Duodenal mucosa (tissue), 2 donors: ENCODE data around the gene BHLHE40.

ENCODE experiments used
- H3K27ac ChIP-seq: one replicate; pipeline ENCODE4 v1.7.0; 2013; ENCODE audit warnings: low read depth, low read length
- H3K27me3 ChIP-seq, 2 donors: one replicate each; pipeline ENCODE4 v1.7.0; 2013; ENCODE audit warnings: low read length in 2 of 2, control low read depth in 1 of 2; ENCODE audit not compliant: insufficient read depth in 2 of 2, control insufficient read depth in 1 of 2
- H3K36me3 ChIP-seq, 2 donors: one replicate each; pipeline ENCODE4 v1.7.0; 2013; ENCODE audit warnings: low read length in 2 of 2, control low read depth in 1 of 2; ENCODE audit not compliant: insufficient read depth in 2 of 2, control insufficient read depth in 1 of 2
- H3K4me1 ChIP-seq, 2 donors: one replicate each; pipeline ENCODE4 v1.7.0; 2013; ENCODE audit warnings: low read length in 2 of 2, control low read depth in 1 of 2; ENCODE audit not compliant: insufficient read depth in 2 of 2, control insufficient read depth in 1 of 2
- H3K4me3 ChIP-seq, 2 donors: one replicate each; pipeline ENCODE4 v1.7.0; 2013; ENCODE audit warnings: low read length in 2 of 2, low read depth in 1 of 2
- H3K9ac ChIP-seq, 2 donors: one replicate each; pipeline ENCODE4 v1.7.0; 2013; ENCODE audit warnings: low read length in 2 of 2, low read depth in 1 of 2
- H3K9me3 ChIP-seq, 2 donors: one replicate each; pipeline ENCODE4 v1.7.0; 2013; ENCODE audit warnings: low read length in 2 of 2, control low read depth in 1 of 2; ENCODE audit not compliant: control insufficient read depth in 1 of 2

BHLHE40 gene

DNA sequence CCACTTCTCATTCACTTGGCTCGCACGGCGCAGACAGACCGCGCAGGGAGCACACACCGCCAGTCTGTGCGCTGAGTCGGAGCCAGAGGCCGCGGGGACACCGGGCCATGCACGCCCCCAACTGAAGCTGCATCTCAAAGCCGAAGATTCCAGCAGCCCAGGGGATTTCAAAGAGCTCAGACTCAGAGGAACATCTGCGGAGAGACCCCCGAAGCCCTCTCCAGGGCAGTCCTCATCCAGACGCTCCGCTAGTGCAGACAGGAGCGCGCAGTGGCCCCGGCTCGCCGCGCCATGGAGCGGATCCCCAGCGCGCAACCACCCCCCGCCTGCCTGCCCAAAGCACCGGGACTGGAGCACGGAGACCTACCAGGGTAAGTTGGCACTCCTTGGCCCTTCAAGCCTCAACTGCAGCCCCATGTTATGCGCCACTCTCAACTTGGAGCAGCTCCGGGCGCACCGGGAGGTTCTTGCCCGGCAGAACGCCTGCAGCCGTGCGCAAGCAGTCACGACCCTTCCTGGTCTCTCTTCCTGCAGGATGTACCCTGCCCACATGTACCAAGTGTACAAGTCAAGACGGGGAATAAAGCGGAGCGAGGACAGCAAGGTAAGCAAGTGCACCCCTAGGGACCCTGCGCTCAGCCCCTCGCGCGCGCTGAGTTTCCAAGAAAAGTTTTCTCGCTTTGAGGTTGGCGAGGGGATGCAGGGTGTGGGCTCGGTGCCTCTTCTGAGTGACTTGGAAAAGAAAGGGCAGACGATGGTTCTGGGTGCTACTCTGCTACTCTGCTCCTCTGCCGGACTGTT, at the start of gene BHLHE40:
TSS of gene BHLHE40 (plus strand) at position 10 of the 801 bp plus-strand sequence. CDS start at position 292, 282 bp downstream.
- H3K4me1 ChIP-seq, result peaks cover 47 to 48% of the 10 kb centered on the region in 2 donors
- no peaks in the 10 kb centered on the region for H3K27me3 ChIP-seq
- peak within 1 kb of the TSS; percentile 92 to 100 for H3K9ac ChIP-seq
- H3K4me3 ChIP-seq, result peak within 1 kb of the TSS; percentile 85 to 99
- peaks cover 25% of the 10 kb centered on the region in 2 donors for H3K36me3 ChIP-seq
- H3K9me3 ChIP-seq, result no peaks in the 10 kb centered on the region
- H3K27ac ChIP-seq, result peak within 1 kb of the TSS; percentile 99

DNA sequence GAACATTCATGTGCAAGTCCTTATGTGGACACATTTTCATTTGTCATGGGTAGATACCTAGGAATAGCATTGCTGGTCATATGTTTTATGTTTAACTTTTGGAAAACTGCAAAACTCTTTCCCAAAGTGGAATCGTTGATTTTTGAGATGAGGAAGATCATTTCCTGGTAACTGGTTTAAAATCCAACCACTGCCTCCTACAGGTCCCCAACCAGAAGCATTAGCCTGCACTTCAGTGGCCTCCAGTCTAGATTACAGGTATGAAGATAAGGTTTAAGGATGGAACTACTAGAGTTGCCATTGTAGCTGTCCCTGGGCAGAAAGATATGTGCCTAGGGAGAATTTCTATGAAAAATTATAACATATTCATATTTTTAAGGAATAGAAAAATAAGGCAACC, 48.7 kb upstream of the BHLHE40 start:
- Histone ChIP-seq H3K4me3 (no peak overlapping the region), H3K36me3 (no peaks in the 10 kb centered on the region), H3K9ac (no peak overlapping the region), H3K4me1 (no peaks in the 10 kb centered on the region), H3K9me3 (no peaks in the 10 kb centered on the region), H3K27ac (no peak overlapping the region), H3K27me3 (no peaks in the 10 kb centered on the region)

DNA sequence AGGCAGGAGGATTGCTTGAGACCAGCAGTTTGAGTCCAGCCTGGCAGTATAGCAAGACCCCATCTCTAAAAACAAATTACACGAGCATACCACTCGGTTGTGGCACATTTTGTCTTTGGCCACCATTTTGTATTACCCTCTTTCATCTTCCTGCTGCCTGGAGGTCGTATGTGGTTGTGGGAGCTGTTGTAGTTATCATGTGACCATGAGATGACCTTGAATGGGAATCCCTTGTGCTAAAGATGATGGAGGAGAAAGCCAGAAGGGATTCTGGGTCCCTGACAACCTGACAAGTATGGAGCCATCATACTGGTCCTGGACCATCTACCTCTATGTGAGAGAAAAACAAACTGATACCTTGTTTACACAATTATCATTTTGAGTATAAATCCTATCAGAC, 45.2 kb upstream of the BHLHE40 start:
- Histone ChIP-seq H3K4me3 (no peak overlapping the region), H3K27ac (no peak overlapping the region), H3K36me3 (no peaks in the 10 kb centered on the region), H3K4me1 (no peaks in the 10 kb centered on the region), H3K9ac (no peak overlapping the region), H3K9me3 (no peaks in the 10 kb centered on the region), H3K27me3 (no peaks in the 10 kb centered on the region)

DNA sequence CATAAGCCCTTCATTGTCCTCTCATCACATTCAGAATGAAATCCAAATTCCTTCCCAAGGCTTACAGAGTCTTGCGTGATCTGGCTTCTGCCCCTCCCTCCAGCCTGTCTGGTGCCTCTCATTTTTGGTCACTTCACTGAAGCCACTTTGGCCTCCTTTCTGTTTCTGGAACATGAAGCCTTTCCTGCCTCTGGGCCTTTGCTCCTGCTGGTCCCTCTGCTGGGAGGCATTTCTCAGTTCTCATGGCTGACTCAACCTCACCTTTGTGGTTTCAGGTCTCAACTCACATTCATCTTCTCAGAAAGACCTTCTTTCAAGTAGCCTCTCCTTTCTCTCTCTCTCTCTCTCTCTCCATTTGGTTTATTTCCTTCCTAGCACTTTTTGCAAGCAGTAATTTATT, 43.9 kb upstream of the BHLHE40 start:
- H3K36me3 ChIP-seq, result no peaks in the 10 kb centered on the region
- H3K9me3 ChIP-seq, result no peaks in the 10 kb centered on the region
- H3K4me1 ChIP-seq, result no peaks in the 10 kb centered on the region
- no peaks in the 10 kb centered on the region for H3K27me3 ChIP-seq
- no peak overlapping the region for H3K4me3 ChIP-seq
- no peak overlapping the region for H3K27ac ChIP-seq
- no peak overlapping the region for H3K9ac ChIP-seq

DNA sequence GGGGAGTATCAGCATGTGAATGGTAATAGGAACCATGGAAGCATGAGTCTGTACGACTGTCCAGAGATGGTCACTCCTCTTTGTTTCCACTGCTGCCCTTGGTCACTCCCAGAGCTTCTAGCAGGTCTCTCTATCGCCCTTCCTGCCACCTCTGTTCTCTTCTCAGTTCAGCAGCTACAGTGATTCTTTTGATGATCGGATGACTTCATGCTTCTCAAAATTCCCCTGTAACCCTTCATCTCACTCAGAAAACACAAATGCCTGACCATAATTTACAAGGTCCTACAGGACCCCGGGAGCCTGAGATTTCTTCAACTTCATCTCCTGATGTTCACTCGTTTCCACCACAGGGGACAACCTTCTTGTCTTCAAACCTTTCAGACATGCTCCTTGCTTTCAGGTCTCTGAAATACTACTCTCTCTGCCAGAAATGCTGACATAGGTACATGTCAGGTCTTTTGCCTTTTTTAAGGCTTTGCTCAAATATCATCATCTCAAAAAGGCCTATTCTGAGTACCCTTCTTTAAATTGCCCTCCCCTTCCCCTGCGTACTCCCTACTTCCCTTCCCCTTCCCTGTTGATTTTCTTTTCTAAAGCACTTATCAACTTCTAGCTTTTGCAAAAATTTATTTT, 42.1 kb upstream of the BHLHE40 start:
- no peak overlapping the region for H3K27ac ChIP-seq
- H3K27me3 ChIP-seq, result no peaks in the 10 kb centered on the region
- H3K4me3 ChIP-seq, result no peak overlapping the region
- H3K4me1 ChIP-seq, result no peaks in the 10 kb centered on the region
- H3K9me3 ChIP-seq, result no peaks in the 10 kb centered on the region
- H3K36me3 ChIP-seq, result no peaks in the 10 kb centered on the region
- H3K9ac ChIP-seq, result no peak overlapping the region

DNA sequence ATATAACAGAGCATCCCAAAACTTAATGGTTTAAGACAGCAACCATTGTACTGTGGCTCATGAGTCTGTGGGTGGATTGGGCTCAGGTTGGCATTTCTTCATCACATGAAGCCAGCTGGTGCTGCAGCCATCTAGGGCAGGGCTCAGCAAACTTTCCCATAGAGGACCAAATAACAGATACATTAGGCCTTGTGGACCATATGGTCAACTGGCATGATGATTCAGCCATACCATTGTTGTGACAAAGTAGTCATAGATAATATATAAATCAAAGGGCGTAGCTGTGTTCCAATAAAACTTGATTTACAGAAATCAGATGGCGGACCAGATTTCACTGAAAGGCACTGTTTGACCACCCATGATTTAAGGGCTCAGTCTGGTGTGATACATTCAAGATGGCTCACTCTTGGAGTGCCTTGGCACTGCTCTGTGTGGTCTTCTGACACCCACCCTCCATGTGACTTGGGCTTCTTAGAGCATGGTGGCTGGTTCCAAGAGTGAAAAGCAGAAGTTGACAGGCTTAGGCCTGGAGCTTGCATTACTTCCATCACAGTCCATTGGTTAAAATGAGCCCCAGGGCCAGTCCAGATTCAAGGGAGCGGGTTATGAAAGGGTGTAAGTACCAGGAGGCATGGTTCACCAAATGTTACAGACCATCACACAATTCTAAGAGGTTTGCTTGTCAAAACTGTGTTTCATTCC, 40.8 kb upstream of the BHLHE40 start:
- Histone ChIP-seq H3K9me3 (no peaks in the 10 kb centered on the region), H3K9ac (no peak overlapping the region), H3K27ac (no peak overlapping the region), H3K27me3 (no peaks in the 10 kb centered on the region), H3K4me1 (no peaks in the 10 kb centered on the region), H3K4me3 (no peak overlapping the region), H3K36me3 (no peaks in the 10 kb centered on the region)

DNA sequence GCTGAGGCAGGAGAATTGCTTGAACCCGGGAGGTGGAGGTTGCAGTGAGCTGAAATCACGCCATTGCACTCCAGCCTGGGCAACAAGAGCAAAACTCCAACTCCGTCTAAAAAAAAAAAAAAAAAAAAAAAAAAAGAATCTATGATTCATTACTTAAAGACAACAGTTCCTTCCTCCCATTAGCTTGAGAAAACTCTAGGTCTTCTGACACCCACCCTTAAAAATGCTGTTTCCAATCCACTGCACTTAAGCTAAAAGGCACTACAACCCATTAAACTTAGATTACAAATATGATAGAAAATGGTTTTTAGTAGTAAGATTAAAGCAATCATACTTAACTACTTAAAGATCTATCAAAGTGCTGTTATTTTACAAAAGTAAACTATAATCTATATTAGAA, 40.0 kb upstream of the BHLHE40 start:
- H3K4me3 ChIP-seq, result no peak overlapping the region
- no peak overlapping the region for H3K9ac ChIP-seq
- H3K36me3 ChIP-seq, result no peaks in the 10 kb centered on the region
- no peaks in the 10 kb centered on the region for H3K9me3 ChIP-seq
- H3K27me3 ChIP-seq, result no peaks in the 10 kb centered on the region
- H3K4me1 ChIP-seq, result no peaks in the 10 kb centered on the region
- no peak overlapping the region for H3K27ac ChIP-seq

DNA sequence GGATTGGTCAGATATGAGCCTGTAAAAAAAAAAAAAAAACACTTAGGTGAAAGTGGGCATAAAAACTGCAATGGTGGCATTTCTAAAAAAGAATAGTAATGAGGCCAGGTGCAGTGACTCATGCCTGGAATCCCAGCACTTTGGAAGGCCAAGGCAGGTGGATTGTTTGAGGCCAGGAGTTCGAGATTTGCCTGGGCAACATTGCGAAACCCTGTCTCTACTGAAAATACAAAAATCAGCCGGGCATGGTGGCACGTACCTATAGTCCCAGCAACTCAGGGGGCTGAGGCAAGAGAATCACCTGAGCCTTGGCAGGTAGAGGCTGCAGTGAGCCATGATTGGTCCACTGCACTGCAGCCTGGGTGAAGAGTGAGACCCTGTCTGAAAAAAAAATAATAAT, 38.3 kb upstream of the BHLHE40 start:
- H3K9ac ChIP-seq, result no peak overlapping the region
- no peaks in the 10 kb centered on the region for H3K36me3 ChIP-seq
- no peaks in the 10 kb centered on the region for H3K9me3 ChIP-seq
- H3K4me3 ChIP-seq, result no peak overlapping the region
- no peak overlapping the region for H3K27ac ChIP-seq
- no peaks in the 10 kb centered on the region for H3K4me1 ChIP-seq
- no peaks in the 10 kb centered on the region for H3K27me3 ChIP-seq

DNA sequence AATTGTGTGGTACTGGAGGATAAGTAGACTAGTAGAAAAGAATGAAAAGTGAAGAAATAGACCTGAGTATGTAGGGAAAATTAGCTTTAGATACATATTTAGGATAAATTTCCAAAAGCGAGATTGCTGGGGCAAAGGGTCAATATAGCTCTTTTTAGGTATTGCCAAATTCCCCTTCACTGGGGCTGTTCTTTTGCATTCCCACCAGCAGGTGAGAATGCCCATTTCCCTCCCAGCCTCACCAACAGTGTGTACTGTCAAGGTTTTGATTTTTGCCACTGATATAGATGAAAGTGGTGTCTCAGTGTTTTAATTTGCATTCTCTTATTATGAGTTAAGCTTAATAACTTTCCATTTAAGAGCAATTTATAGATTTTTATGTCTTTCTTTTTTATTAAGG, 35.7 kb upstream of the BHLHE40 start:
- no peak overlapping the region for H3K9ac ChIP-seq
- H3K4me3 ChIP-seq, result no peak overlapping the region
- H3K27ac ChIP-seq, result no peak overlapping the region
- H3K36me3 ChIP-seq, result no peaks in the 10 kb centered on the region
- H3K27me3 ChIP-seq, result no peaks in the 10 kb centered on the region
- H3K9me3 ChIP-seq, result no peaks in the 10 kb centered on the region
- no peaks in the 10 kb centered on the region for H3K4me1 ChIP-seq

DNA sequence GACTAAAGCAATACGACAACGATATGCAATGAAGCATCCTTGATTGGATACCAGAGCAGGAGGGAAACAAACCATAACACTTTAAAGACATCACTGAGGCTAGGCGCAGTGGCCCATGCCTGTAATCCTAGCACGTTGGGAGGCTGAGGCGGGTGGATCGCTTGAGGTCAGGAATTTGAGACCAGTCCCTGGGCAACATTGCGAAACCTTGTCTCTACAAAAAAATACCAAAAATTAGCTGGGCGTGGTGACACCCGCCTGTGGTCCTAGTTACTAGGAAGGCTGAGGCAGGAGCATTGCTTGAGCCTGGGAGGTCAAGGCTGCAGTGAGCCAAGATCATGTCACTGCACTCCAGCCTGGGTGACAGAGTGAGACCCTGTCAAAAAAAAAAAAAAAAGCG, 33.9 kb upstream of the BHLHE40 start:
- H3K9ac ChIP-seq, result no peak overlapping the region

More for the DNA sequence above, 33.9 kb upstream of the BHLHE40 start:
- Histone ChIP-seq H3K27ac (no peak overlapping the region), H3K9me3 (no peaks in the 10 kb centered on the region), H3K36me3 (no peaks in the 10 kb centered on the region), H3K4me1 (no peaks in the 10 kb centered on the region), H3K27me3 (no peaks in the 10 kb centered on the region), H3K4me3 (no peak overlapping the region)
